HEK293 (cell line): ENCODE results near the gene LCAT.

Experiments used
- GLIS1 ChIP-seq: fragments of 450-650 bp; formaldehyde crosslinking; IDR thresholded peaks from 2 replicates; pipeline ENCODE4 v1.5.1; 2016; ENCODE audit warnings: missing biosample characterization, missing genetic modification characterization
- HOXA7 ChIP-seq: sonication (generic); formaldehyde crosslinking; IDR thresholded peaks from 2 replicates; pipeline ENCODE4 v1.8.1; 2022; ENCODE audit warnings: missing genetic modification reagents, borderline replicate concordance
- ZNF391 ChIP-seq: fragments of 450-650 bp; formaldehyde crosslinking; IDR thresholded peaks from 2 replicates; pipeline ENCODE4 v1.5.1; 2016; ENCODE audit warnings: low read depth, missing biosample characterization, missing genetic modification characterization, borderline replicate concordance
- ZNF530 ChIP-seq: fragments of 450-650 bp; formaldehyde crosslinking; IDR thresholded peaks from 2 replicates; pipeline ENCODE4 v1.5.1; 2016; ENCODE audit warnings: low read depth, missing biosample characterization, missing genetic modification characterization
- TF ChIP-seq, protein P1 (sequence below): fragments of 450-650 bp; formaldehyde crosslinking; IDR thresholded peaks from 2 replicates; pipeline ENCODE4 v1.5.1; 2016; ENCODE audit warnings: missing biosample characterization, missing genetic modification characterization
- TF ChIP-seq, protein P2 (sequence below): fragments of 450-650 bp; formaldehyde crosslinking; IDR thresholded peaks from 2 replicates; pipeline ENCODE4 v1.5.1; 2016; ENCODE audit warnings: missing biosample characterization, missing genetic modification characterization

DNA sequence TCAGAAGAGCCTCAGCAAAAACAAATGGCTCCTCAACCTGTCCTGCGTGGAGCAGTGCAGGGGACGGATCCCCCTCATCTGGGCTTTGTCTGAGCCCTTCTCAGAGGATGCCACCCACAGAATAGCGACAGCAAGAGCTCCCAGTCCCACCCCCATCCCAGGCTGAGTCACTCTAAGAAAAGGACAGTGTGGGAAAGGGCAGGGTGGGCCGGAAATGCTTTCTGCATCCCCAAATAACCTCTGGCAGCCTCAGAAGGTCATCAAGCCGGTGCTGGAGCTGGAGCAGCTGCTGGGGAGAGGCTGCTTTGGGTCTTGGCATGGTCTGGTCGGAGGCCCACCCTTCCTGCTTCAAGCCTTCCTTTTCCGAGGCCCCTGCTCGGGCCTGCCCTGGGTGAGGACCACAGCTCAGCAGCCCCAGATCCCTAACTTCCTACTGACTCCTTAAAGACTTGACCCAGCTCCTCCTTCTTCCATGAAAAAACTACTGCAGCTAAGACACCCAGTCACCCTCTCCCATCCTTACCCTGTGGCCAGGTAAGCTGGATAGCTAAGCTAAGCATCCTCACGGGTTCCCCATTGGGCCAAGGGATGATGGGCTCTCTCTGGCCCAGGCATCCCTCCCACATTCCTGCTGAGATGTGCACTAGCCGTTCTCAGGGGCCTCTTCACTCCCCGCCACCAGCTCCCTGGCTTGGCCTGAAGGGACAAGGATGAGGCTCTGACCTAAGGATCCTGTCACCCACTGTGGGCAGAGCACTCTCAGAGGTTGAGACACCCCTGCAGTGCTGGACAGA, 15.8 kb upstream of the LCAT start:
- TF ChIP-seq, protein P1, sequence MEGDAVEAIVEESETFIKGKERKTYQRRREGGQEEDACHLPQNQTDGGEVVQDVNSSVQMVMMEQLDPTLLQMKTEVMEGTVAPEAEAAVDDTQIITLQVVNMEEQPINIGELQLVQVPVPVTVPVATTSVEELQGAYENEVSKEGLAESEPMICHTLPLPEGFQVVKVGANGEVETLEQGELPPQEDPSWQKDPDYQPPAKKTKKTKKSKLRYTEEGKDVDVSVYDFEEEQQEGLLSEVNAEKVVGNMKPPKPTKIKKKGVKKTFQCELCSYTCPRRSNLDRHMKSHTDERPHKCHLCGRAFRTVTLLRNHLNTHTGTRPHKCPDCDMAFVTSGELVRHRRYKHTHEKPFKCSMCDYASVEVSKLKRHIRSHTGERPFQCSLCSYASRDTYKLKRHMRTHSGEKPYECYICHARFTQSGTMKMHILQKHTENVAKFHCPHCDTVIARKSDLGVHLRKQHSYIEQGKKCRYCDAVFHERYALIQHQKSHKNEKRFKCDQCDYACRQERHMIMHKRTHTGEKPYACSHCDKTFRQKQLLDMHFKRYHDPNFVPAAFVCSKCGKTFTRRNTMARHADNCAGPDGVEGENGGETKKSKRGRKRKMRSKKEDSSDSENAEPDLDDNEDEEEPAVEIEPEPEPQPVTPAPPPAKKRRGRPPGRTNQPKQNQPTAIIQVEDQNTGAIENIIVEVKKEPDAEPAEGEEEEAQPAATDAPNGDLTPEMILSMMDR (tag by site-specific recombination) = no peak
- no peak for TF ChIP-seq ZNF391 (tag by site-specific recombination)
- TF ChIP-seq GLIS1 (tag by site-specific recombination) = no peak
- TF ChIP-seq ZNF530 (tag by site-specific recombination) = no peak
- TF ChIP-seq, protein P2, sequence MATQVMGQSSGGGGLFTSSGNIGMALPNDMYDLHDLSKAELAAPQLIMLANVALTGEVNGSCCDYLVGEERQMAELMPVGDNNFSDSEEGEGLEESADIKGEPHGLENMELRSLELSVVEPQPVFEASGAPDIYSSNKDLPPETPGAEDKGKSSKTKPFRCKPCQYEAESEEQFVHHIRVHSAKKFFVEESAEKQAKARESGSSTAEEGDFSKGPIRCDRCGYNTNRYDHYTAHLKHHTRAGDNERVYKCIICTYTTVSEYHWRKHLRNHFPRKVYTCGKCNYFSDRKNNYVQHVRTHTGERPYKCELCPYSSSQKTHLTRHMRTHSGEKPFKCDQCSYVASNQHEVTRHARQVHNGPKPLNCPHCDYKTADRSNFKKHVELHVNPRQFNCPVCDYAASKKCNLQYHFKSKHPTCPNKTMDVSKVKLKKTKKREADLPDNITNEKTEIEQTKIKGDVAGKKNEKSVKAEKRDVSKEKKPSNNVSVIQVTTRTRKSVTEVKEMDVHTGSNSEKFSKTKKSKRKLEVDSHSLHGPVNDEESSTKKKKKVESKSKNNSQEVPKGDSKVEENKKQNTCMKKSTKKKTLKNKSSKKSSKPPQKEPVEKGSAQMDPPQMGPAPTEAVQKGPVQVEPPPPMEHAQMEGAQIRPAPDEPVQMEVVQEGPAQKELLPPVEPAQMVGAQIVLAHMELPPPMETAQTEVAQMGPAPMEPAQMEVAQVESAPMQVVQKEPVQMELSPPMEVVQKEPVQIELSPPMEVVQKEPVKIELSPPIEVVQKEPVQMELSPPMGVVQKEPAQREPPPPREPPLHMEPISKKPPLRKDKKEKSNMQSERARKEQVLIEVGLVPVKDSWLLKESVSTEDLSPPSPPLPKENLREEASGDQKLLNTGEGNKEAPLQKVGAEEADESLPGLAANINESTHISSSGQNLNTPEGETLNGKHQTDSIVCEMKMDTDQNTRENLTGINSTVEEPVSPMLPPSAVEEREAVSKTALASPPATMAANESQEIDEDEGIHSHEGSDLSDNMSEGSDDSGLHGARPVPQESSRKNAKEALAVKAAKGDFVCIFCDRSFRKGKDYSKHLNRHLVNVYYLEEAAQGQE (tag by site-specific recombination) = no peak
- TF ChIP-seq HOXA7 (CRISPR knock-in tag) = no peak
